HG03575 (cell line): ENCODE results near the gene SESN2.
"Not testable (repeated sequence)": the region's sequence is repeated elsewhere in the genome, so short reads cannot be mapped to it uniquely, and the experiment has no call there.

ENCODE experiments used
- ATAC-seq: cut with Tn5 transposase; IDR thresholded peaks from one replicate; pipeline ENCODE4 v1.9.1; 2021; ENCODE audit not compliant: unreplicated experiment, insufficient number of reproducible peaks, low FRiP score; ENCODE audit errors: extremely low read depth

Gene SESN2

DNA sequence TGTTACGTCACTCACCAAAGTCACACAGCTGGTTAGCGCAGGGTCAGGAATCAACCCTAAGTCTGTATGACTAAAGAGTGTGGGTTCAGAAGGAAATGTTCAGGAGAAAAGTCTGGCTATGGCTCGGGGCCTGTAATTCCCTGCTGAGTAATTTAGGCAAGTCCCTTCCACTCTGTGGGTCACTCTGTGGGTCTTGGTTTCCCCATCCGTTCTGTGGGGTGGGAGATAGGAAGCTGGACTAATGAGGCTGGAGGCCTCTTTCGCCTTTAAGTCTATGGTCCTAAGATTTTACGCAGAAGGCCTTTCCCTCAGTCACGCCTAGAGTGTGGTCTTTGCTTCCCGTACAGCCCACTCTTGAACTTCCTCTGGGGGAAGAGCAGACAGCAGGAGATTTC lies 55.2 kb downstream of the SESN2 start:
- no peak for ATAC-seq

DNA sequence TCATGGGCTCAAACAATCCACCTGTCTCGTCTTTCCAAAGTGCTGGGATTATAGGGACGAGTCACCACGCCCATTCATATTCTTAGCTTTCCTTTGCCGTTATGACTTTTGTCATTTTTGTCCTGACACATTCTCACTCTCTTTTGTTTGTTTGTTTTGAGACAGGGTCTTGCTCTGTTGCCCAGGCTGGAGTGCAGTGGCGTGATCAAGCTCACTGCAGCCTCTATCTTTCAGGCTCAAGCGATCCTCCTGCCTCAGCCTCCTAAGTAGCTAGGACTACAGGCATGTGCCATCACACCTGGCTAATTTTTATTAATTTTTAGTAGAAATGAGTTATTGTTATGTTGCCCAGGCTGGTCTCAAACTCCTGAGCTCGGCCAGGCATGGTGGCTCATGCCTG lies 57.7 kb downstream of the SESN2 start:
- ATAC-seq = no peak

DNA sequence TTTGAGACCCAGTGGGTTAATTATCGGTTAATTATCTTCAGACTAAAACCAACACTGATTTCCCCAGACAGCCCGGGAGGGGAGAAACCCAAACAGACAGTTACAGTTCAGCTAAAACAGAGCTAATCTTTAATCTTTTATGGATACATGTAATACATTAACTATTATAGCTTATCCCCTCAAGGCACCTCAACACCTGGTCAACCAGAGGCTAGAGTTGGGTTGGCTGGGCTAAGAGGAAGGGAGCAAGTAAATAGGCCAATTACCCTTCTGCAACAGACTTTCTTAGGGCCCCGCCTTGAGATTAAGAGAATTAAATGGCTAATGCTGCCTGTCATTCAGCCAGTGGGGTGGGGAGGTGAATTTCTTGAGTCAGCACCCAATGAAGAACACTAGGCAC lies 62.9 kb downstream of the SESN2 start:
- ATAC-seq = no peak

DNA sequence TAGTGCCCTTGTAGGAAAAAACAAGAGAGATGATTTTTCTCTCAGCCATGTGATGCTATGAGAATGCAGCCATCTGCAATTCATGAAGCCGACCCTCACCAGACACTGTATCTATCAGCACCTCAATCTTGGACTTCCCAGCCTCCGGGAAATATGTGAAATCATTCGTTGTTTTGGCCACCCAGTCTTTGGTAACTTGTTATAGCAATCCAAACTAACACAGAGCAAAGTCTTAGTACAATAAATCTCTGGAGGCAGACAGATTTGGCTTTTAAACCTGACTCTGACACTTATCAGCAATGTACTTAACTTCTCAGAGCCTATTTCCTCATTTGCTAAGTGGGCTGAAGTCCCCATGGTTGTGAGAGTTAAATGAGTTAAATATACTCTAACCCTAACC lies 64.4 kb downstream of the SESN2 start:
- ATAC-seq = no peak

DNA sequence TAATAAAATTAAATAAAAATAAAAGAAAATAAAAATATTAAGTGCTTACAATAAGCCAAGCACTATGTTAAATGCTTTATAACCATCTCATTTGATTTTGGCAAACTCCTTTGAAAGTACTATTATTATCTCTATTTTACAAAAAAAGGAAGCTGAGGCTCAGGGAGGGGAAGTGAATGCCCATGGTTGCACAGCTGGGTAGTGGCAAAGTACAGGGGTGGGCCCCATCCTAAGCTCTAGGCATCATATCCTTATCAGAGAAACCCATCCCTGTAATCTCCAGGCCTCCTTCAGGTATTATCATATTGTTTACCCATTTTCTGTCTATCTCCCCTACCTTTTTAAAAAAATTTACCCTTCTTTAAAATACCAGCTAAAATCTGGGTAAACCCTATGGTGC lies 67.2 kb downstream of the SESN2 start:
- ATAC-seq = no peak

DNA sequence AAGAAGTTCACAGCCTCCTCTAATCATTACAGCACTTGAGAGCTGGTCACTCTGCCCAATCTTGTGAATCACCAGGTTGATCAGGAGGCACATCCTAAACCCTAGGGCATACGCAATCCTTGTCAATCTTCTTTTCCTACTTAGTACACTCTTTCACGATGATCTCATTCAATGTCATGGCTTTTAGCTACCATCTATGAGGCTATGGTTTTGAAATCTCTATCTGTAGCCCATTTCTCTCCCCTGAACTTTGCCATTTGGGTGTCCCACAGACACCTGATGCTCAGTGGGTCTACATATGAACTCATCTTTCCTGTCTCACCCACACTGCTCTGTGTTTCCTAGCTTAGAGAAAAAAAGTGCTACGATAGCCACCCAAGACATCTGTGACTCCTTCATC lies 67.7 kb downstream of the SESN2 start:
- ATAC-seq = no peak

DNA sequence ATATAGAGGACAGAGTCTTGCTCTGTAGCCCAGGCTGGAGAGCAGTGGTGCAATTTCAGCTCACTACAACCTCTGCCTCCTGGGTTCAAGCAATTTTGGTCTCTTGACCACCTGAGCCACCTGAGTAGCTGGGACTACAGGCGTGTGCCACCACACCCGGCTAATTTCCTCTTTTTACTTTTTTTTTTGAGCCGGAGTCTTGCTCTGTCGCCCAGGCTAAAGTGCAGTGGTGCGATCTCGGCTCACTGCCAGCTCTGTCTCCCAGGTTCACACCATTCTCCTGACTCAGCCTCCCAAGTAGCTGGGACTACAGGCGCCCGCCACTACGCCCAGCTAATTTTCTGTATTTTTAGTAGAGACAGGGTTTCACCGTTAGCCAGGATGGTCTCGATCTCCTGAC lies 68.1 kb downstream of the SESN2 start:
- not testable (repeated sequence) for ATAC-seq

DNA sequence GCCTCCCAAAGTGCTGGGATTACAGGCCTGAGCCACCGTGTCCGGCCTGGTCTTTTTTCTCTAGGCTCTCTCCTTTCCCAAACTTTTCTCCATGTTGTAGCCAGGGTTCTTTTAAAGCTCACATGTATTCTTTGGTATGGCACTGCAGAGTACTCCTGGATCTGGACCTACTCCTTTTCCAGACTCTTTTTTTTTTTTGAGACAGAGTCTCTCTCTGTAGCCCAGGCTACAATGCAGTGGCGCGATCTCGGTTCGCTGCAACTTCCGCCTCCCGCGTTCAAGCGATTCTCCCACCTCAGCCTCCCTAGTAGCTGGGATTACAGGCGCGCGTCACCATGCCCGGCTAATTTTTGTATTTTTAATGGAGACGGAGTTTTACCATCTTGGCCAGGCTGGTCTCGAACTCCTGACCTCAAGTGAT lies 68.9 kb downstream of the SESN2 start:
- ATAC-seq = no peak

DNA sequence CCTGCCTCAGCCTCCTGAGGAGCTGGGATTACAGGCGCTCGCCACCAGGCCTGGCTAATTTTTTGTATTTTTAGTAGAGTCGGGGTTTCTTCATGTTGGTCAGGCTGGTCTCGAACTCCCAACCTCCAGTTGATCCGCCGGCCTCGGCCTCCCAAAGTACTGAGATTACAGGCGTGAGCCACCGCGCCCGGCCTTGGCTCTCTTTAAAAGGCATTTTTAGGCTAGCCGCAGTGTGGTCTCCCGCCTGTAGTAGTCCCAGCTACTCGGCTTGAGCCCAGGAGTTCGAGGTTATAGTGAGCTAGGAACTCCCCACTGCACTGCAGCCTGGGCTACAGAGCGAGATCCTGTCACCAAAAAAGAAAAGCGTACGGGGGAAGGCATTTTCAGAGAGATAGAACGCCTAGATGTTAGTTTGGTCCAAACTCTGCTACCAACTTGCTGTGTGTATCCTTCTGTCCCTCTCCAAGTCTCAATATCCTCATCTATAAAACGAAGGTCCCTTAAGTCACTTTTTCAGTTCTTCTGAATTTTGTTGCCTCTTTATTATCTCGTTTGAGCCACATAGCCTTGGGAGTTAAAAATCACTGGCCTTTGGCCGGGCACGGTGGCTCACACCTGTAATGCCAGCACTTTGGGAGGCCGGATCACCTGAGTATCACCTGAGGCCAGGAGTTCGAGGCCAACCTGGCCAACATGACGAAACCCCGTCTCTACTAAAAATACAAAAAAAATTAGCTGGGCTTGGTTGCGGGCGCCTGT lies 70.3 kb downstream of the SESN2 start:
- ATAC-seq = no peak
